ENCODE measurements around the gene FAM180B. TPM values are rescaled to one million over a fixed set of nuclear protein-coding genes. Genes with fewer than 3 reads are reported as not detected.

FAM180B gene
- total and polyA plus RNA-seq, 2 of the 4 experiments (the other 2 are of a cell fraction) = not detected

- H3K4ac ChIP-seq (ENCODE audit: low read depth, low read length) = no peak overlapping the region
- no peak overlapping the region for H4K8ac ChIP-seq (ENCODE audit: low read depth in 2 of 2, low read length in 2 of 2)
- H4K91ac ChIP-seq (ENCODE audit: insufficient read depth, low read depth, low read length) = no peak overlapping the region
- DNase-seq = no peak
- H3K27ac ChIP-seq (ENCODE audit: insufficient read depth, low read length) = no peak overlapping the region
- no peak overlapping the region for H2AK9ac ChIP-seq (replicated peaks; ENCODE audit: low read depth, low read length, poor library complexity)
- in situ Hi-C loops (cut with MboI; ENCODE audit: low sequenced_read_pairs) = no loop called here
- H3K4me3 ChIP-seq (ENCODE audit: insufficient read depth, low read depth, low read length) = no peak overlapping the region
- no peaks in the 10 kb centered on the region for H3K9me1 ChIP-seq (ENCODE audit: insufficient read depth, low read length)
- 100% methylated on average over 2 of the region's 11 CpGs; no CpG with 5 or more reads in 1 of the 2 experiments for WGBS, 2 experiments (ENCODE audit: extremely low coverage in 2 of 2, insufficient read length in 1 of 2)
- H2AFZ ChIP-seq (replicated peaks; ENCODE audit: low read length, poor library complexity) = no peak overlapping the region
- H3K79me1 ChIP-seq (ENCODE audit: low read depth in 1 of 2, low read length in 2 of 2) = no peaks in the 10 kb centered on the region
- H4K5ac ChIP-seq (ENCODE audit: low read depth, low read length) = no peak overlapping the region
- H3K9ac ChIP-seq (ENCODE audit: low read depth, low read length) = no peak overlapping the region
- peaks cover 3% of the 10 kb centered on the region for H3K9me3 ChIP-seq (ENCODE audit: control insufficient read depth, insufficient read depth, low read length)
- H3K18ac ChIP-seq (ENCODE audit: low read depth, low read length) = no peak overlapping the region
- no peaks in the 10 kb centered on the region for H3K4me1 ChIP-seq (ENCODE audit: control insufficient read depth, insufficient read depth, low read length)
- intact Hi-C loops (cut with micrococcal nuclease) = no loop called here
- BruUV-seq (replicated peaks) = no TSS peak
- POLR2A ChIA-PET (ENCODE audit: unreplicated experiment) = no interaction called here
- H2BK120ac ChIP-seq (ENCODE audit: low read depth, low read length) = no peak overlapping the region
- no peak for TF ChIP-seq NFE2L2 (IDR thresholded peaks at IDR 0.05; ENCODE audit: low read depth, low read length)
- TF ChIP-seq USF2 (IDR thresholded peaks at IDR 0.05; ENCODE audit: low read depth, low read length) = no peak
- no peak for TF ChIP-seq ELK1 (IDR thresholded peaks at IDR 0.05; ENCODE audit: borderline replicate concordance, low read depth, low read length)
- TF ChIP-seq SMC3 (IDR thresholded peaks at IDR 0.05; ENCODE audit: low read depth, low read length) = no peak
- TF ChIP-seq CEBPB (IDR thresholded peaks at IDR 0.05; ENCODE audit: low read depth, low read length) = no peak
- no peak for TF ChIP-seq RCOR1 (IDR thresholded peaks at IDR 0.05; ENCODE audit: insufficient replicate concordance, low read length)
- no peak for TF ChIP-seq FOS (IDR thresholded peaks at IDR 0.05; ENCODE audit: low read depth, low read length)
- no peak for TF ChIP-seq RAD21 (IDR thresholded peaks at IDR 0.05; ENCODE audit: low read length)
- TF ChIP-seq MAFK (IDR thresholded peaks at IDR 0.05; ENCODE audit: low read depth, low read length) = no peak
- TF ChIP-seq BHLHE40 (IDR thresholded peaks at IDR 0.05; ENCODE audit: low read depth, low read length) = no peak
- TF ChIP-seq RFX5 (IDR thresholded peaks at IDR 0.05; ENCODE audit: low read depth, low read length) = no peak
- no peak for TF ChIP-seq CTCF (conservative IDR thresholded peaks at IDR 0.05; ENCODE audit: low read depth, low read length)
- no peak for TF ChIP-seq POLR2A (IDR thresholded peaks at IDR 0.05; ENCODE audit: low read depth, low read length)
- TF ChIP-seq MXI1 (IDR thresholded peaks at IDR 0.05; ENCODE audit: borderline replicate concordance, low read depth, low read length) = no peak
- TF ChIP-seq CHD1 (IDR thresholded peaks at IDR 0.05; ENCODE audit: low read depth, low read length) = no peak
- no peak for TF ChIP-seq MAZ (IDR thresholded peaks at IDR 0.05; ENCODE audit: borderline replicate concordance, low read depth, low read length)
- no peak overlapping the region for H2BK20ac ChIP-seq (ENCODE audit: low read depth, low read length)
- no peak overlapping the region for H3K56ac ChIP-seq (ENCODE audit: extremely low read depth, insufficient read depth, low read length)
- H4K20me1 ChIP-seq (ENCODE audit: insufficient read depth, low read length) = no peaks in the 10 kb centered on the region
- H3K27me3 ChIP-seq (ENCODE audit: control insufficient read depth, insufficient read depth, low read length) = peaks cover 38% of the 10 kb centered on the region
- ATAC-seq (ENCODE audit: low read depth) = no peak
- H2AK5ac ChIP-seq (ENCODE audit: low read depth, low read length) = no peak overlapping the region
- no peak overlapping the region for H3K4me2 ChIP-seq (ENCODE audit: low read depth, low read length)
- H3K36me3 ChIP-seq (ENCODE audit: control insufficient read depth, insufficient read depth, low read length) = peaks cover 9% of the 10 kb centered on the region
- CTCF ChIA-PET = no interaction called here
- H2BK15ac ChIP-seq (ENCODE audit: low read depth, low read length) = no peak overlapping the region
- no peak overlapping the region for H2BK5ac ChIP-seq (ENCODE audit: low read depth, low read length, poor library complexity, severe bottlenecking)
- H3K23ac ChIP-seq (ENCODE audit: low read depth, low read length) = no peak overlapping the region
- no peak overlapping the region for H3K14ac ChIP-seq (replicated peaks; ENCODE audit: low read depth, low read length)
- dilution Hi-C loops (cut with HindIII; ENCODE audit: low sequenced_read_pairs, unreplicated experiment) = no loop called here
Measured at GRCh38 chr11:47589118-47589517, 2.6 kb downstream of the FAM180B start.
